ENCODE measurements around the gene SLC16A10. TPM values are rescaled to one million over a fixed set of nuclear protein-coding genes. Genes with fewer than 3 reads are reported as not detected.

SLC16A10 gene
- total RNA-seq, 4 donors from 2014 or later: under 0.01 to 3.8 (median 1.2) TPM; not detected in 1

GRCh38 chr6:111276736-111277135 lies 189.4 kb downstream of the SLC16A10 start:
- H3K36me3 ChIP-seq: no peaks in the 10 kb centered on the region
- TF ChIP-seq POLR2A (IDR thresholded peaks at IDR 0.05): no peak
- TF ChIP-seq, protein P1, sequence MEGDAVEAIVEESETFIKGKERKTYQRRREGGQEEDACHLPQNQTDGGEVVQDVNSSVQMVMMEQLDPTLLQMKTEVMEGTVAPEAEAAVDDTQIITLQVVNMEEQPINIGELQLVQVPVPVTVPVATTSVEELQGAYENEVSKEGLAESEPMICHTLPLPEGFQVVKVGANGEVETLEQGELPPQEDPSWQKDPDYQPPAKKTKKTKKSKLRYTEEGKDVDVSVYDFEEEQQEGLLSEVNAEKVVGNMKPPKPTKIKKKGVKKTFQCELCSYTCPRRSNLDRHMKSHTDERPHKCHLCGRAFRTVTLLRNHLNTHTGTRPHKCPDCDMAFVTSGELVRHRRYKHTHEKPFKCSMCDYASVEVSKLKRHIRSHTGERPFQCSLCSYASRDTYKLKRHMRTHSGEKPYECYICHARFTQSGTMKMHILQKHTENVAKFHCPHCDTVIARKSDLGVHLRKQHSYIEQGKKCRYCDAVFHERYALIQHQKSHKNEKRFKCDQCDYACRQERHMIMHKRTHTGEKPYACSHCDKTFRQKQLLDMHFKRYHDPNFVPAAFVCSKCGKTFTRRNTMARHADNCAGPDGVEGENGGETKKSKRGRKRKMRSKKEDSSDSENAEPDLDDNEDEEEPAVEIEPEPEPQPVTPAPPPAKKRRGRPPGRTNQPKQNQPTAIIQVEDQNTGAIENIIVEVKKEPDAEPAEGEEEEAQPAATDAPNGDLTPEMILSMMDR (IDR thresholded peaks at IDR 0.05): no peak
- intact Hi-C loops (cut with DNase I; ENCODE audit: low total_unique reads): no loop called here
- H3K4me1 ChIP-seq: no peaks in the 10 kb centered on the region
- no peak for DNase-seq
- no peak overlapping the region for H3K27ac ChIP-seq
- no peaks in the 10 kb centered on the region for H3K27me3 ChIP-seq
- H3K4me3 ChIP-seq: no peak overlapping the region
- H3K9me3 ChIP-seq: peaks cover 0 to 35% of the 10 kb centered on the region in 2 donors

GRCh38 chr6:111277819-111278218 lies 190.5 kb downstream of the SLC16A10 start:
- DNase-seq: no peak
- Histone ChIP-seq H3K27me3 (no peaks in the 10 kb centered on the region), H3K9me3 (peaks cover 0 to 35% of the 10 kb centered on the region in 2 donors), H3K36me3 (no peaks in the 10 kb centered on the region), H3K4me1 (no peaks in the 10 kb centered on the region), H3K27ac (no peak overlapping the region), H3K4me3 (no peak overlapping the region)
- intact Hi-C loops (cut with DNase I; ENCODE audit: low total_unique reads): no loop called here
- TF ChIP-seq, protein P1 (IDR thresholded peaks at IDR 0.05): no peak
- no peak for TF ChIP-seq POLR2A (IDR thresholded peaks at IDR 0.05)

DNA sequence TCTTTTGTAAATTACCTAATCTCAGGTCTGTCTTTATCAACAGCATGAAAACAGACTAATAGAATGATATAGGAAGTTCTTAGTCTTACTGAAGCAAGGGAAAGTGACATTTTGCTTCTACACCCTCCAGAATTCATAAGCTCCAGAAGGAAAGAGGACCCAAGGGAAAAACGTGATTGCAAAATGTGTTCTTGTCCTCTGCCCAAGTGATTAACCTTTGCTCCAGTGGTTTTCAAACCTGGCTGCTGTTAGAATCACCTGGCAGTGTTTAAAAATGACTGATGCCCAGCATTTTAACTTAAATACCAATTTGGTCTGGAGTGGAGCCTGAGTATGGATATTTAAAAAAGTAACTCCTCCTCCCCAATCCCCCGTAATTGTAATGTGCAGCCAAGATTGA lies 191.4 kb downstream of the SLC16A10 start:
- TF ChIP-seq, protein P1 (IDR thresholded peaks at IDR 0.05): no peak
- TF ChIP-seq POLR2A (IDR thresholded peaks at IDR 0.05): no peak
- Histone ChIP-seq H3K9me3 (peaks cover 0 to 27% of the 10 kb centered on the region in 2 donors), H3K27ac (no peak overlapping the region), H3K27me3 (no peaks in the 10 kb centered on the region), H3K36me3 (no peaks in the 10 kb centered on the region), H3K4me1 (no peaks in the 10 kb centered on the region), H3K4me3 (no peak overlapping the region)
- intact Hi-C loops (cut with DNase I; ENCODE audit: low total_unique reads): no loop called here
- no peak for DNase-seq

- Histone ChIP-seq H3K27ac (no peak overlapping the region), H3K9me3 (peaks cover 0 to 10% of the 10 kb centered on the region in 2 donors), H3K4me3 (no peak overlapping the region), H3K36me3 (no peaks in the 10 kb centered on the region), H3K27me3 (no peaks in the 10 kb centered on the region), H3K4me1 (no peaks in the 10 kb centered on the region)
- no peak for DNase-seq
- intact Hi-C loops (cut with DNase I; ENCODE audit: low total_unique reads): no loop called here
- TF ChIP-seq, protein P1 (IDR thresholded peaks at IDR 0.05): no peak
- no peak for TF ChIP-seq POLR2A (IDR thresholded peaks at IDR 0.05)
These were observed 193.2 kb downstream of the SLC16A10 start for GRCh38 chr6:111280445-111280955.

Small RNAs within 50 kb of the gene (small RNA-seq; reads per million reads assigned to genes)
- gene RNU6-960P: not detected

Other genes with a start within 250 kb of the SLC16A10 start
- 100 to 1,000 TPM in 3 of 4 donors, 10 to 100 TPM in 1; 75.8 to 121 (median 101) TPM for gene AMD1, start 212.7 kb upstream of the SLC16A10 start, total RNA-seq
- gene GTF3C6, start 128.8 kb upstream of the SLC16A10 start, total RNA-seq: 10 to 100 TPM in 3 of 4 donors, 1 to 10 TPM in 1; 3.8 to 43.4 (median 28.5) TPM
- gene RPF2, start 105.5 kb upstream of the SLC16A10 start, total RNA-seq: 10 to 100 TPM in 3 of 4 donors, 1 to 10 TPM in 1; 8.2 to 36.4 (median 26.8) TPM